Stimulated activated memory B cell treated with anti-CD40 and anti-IgM and Interleukin-4, amounts not matched to agents 10 μg/mL and 1 μg/mL and 100 μg/mL, for 72 hours (primary cell): ENCODE results near the gene DNAJC5.
A peak's percentile ranks its signal among the peaks of the same experiment; 100 is the strongest.

Source experiments
- ATAC-seq: fragments of 150-1000 bp; cut with Tn5 transposase; 2 replicates; pipeline ENCODE4 v1.10.0; 2021
- H3K27ac Mint-ChIP-seq: one replicate; pipeline ENCODE4 v1.8.0; 2022; ENCODE audit warnings: mild to moderate bottlenecking, mixed read lengths
- H3K27me3 Mint-ChIP-seq: one replicate; pipeline ENCODE4 v1.8.0; 2022; ENCODE audit warnings: mixed read lengths
- H3K36me3 Mint-ChIP-seq: one replicate; pipeline ENCODE4 v1.8.0; 2022; ENCODE audit warnings: mixed read lengths
- H3K4me1 Mint-ChIP-seq: one replicate; pipeline ENCODE4 v1.8.0; 2022; ENCODE audit warnings: mixed read lengths
- H3K4me3 Mint-ChIP-seq: one replicate; pipeline ENCODE4 v1.8.0; 2022; ENCODE audit warnings: mild to moderate bottlenecking, moderate library complexity, mixed read lengths
- H3K9me3 Mint-ChIP-seq: one replicate; pipeline ENCODE4 v1.8.0; 2022; ENCODE audit warnings: mixed read lengths

Gene DNAJC5

GRCh38 chr20:63945031-63945658 lies 50.2 kb downstream of the DNAJC5 start:
- peaks cover 37% of the 10 kb centered on the region for H3K36me3 Mint-ChIP-seq
- peaks cover 3% of the 10 kb centered on the region for H3K9me3 Mint-ChIP-seq
- ATAC-seq, result no peak
- no peaks in the 10 kb centered on the region for H3K27me3 Mint-ChIP-seq
- H3K4me3 Mint-ChIP-seq, result no peak overlapping the region
- no peak overlapping the region for H3K27ac Mint-ChIP-seq
- peaks cover 53% of the 10 kb centered on the region for H3K4me1 Mint-ChIP-seq

- Mint-ChIP-seq H3K4me3 (no peak overlapping the region), H3K4me1 (peaks cover 59% of the 10 kb centered on the region), H3K36me3 (peaks cover 26% of the 10 kb centered on the region), H3K27ac (no peak overlapping the region), H3K9me3 (peaks cover 3% of the 10 kb centered on the region), H3K27me3 (no peaks in the 10 kb centered on the region)
- ATAC-seq, result no peak
Observed at GRCh38 chr20:63945921-63946920, 51.3 kb downstream of the DNAJC5 start.

- H3K27ac Mint-ChIP-seq, result peak overlapping the region; percentile 80
- no peaks in the 10 kb centered on the region for H3K9me3 Mint-ChIP-seq
- peak overlapping the region; percentile 73 for H3K4me3 Mint-ChIP-seq
- H3K27me3 Mint-ChIP-seq, result no peaks in the 10 kb centered on the region
- H3K36me3 Mint-ChIP-seq, result peaks cover 19% of the 10 kb centered on the region
- ATAC-seq, result no peak
- H3K4me1 Mint-ChIP-seq, result peaks cover 59% of the 10 kb centered on the region
Observed at GRCh38 chr20:63946986-63947637, 52.2 kb downstream of the DNAJC5 start.

- Mint-ChIP-seq H3K4me3 (peak overlapping the region; percentile 73), H3K9me3 (no peaks in the 10 kb centered on the region), H3K36me3 (peaks cover 14% of the 10 kb centered on the region), H3K27me3 (no peaks in the 10 kb centered on the region), H3K4me1 (peaks cover 61% of the 10 kb centered on the region), H3K27ac (peak overlapping the region; percentile 80)
- ATAC-seq, result peak; percentile 59
Observed at GRCh38 chr20:63947638-63948456, 52.9 kb downstream of the DNAJC5 start.

GRCh38 chr20:63950701-63951397 lies 55.9 kb downstream of the DNAJC5 start:
- no peaks in the 10 kb centered on the region for H3K36me3 Mint-ChIP-seq
- H3K4me1 Mint-ChIP-seq, result peaks cover 87% of the 10 kb centered on the region
- peak overlapping the region; percentile 55 for H3K27ac Mint-ChIP-seq
- no peaks in the 10 kb centered on the region for H3K27me3 Mint-ChIP-seq
- no peaks in the 10 kb centered on the region for H3K9me3 Mint-ChIP-seq
- no peak overlapping the region for H3K4me3 Mint-ChIP-seq
- ATAC-seq, result no peak

- Mint-ChIP-seq H3K4me3 (peak overlapping the region; percentile 44), H3K9me3 (no peaks in the 10 kb centered on the region), H3K36me3 (no peaks in the 10 kb centered on the region), H3K27me3 (no peaks in the 10 kb centered on the region), H3K4me1 (peaks cover 87% of the 10 kb centered on the region), H3K27ac (peak overlapping the region; percentile 55)
- peak; percentile 28 for ATAC-seq
Observed at GRCh38 chr20:63951398-63952209, 56.7 kb downstream of the DNAJC5 start.

GRCh38 chr20:63952210-63952535 lies 57.2 kb downstream of the DNAJC5 start:
- Mint-ChIP-seq H3K9me3 (no peaks in the 10 kb centered on the region), H3K36me3 (no peaks in the 10 kb centered on the region), H3K27me3 (no peaks in the 10 kb centered on the region), H3K4me1 (peaks cover 84% of the 10 kb centered on the region), H3K4me3 (no peak overlapping the region), H3K27ac (peak overlapping the region; percentile 55)
- ATAC-seq, result no peak

- H3K27ac Mint-ChIP-seq, result peak overlapping the region; percentile 87
- no peaks in the 10 kb centered on the region for H3K9me3 Mint-ChIP-seq
- H3K27me3 Mint-ChIP-seq, result no peaks in the 10 kb centered on the region
- H3K4me3 Mint-ChIP-seq, result no peak overlapping the region
- H3K36me3 Mint-ChIP-seq, result no peaks in the 10 kb centered on the region
- H3K4me1 Mint-ChIP-seq, result peaks cover 84% of the 10 kb centered on the region
- no peak for ATAC-seq
Observed at GRCh38 chr20:63952769-63953168, 57.8 kb downstream of the DNAJC5 start.

GRCh38 chr20:63953764-63954429 lies 59.0 kb downstream of the DNAJC5 start:
- H3K27me3 Mint-ChIP-seq, result no peaks in the 10 kb centered on the region
- H3K36me3 Mint-ChIP-seq, result peaks cover under 1% of the 10 kb centered on the region
- H3K27ac Mint-ChIP-seq, result peak overlapping the region; percentile 87
- H3K4me1 Mint-ChIP-seq, result peaks cover 84% of the 10 kb centered on the region
- no peak for ATAC-seq
- no peaks in the 10 kb centered on the region for H3K9me3 Mint-ChIP-seq
- peak overlapping the region; percentile 87 for H3K4me3 Mint-ChIP-seq

- Mint-ChIP-seq H3K4me3 (peak overlapping the region; percentile 87), H3K9me3 (no peaks in the 10 kb centered on the region), H3K36me3 (peaks cover 6% of the 10 kb centered on the region), H3K4me1 (peaks cover 73% of the 10 kb centered on the region), H3K27me3 (no peaks in the 10 kb centered on the region), H3K27ac (peak overlapping the region; percentile 87)
- peak; percentile 45 for ATAC-seq
Observed at GRCh38 chr20:63955281-63955826, 60.4 kb downstream of the DNAJC5 start.

- H3K27ac Mint-ChIP-seq, result peak within 1 kb of the TSS; percentile 87
- H3K27me3 Mint-ChIP-seq, result no peaks in the 10 kb centered on the region
- peak; percentile 86 for ATAC-seq
- H3K9me3 Mint-ChIP-seq, result no peaks in the 10 kb centered on the region
- H3K4me1 Mint-ChIP-seq, result peaks cover 66% of the 10 kb centered on the region
- H3K36me3 Mint-ChIP-seq, result peaks cover 6% of the 10 kb centered on the region
- peak within 1 kb of the TSS; percentile 87 for H3K4me3 Mint-ChIP-seq
Observed at GRCh38 chr20:63955827-63956663, 61.1 kb downstream of the DNAJC5 start, which contains the start of gene UCKL1. Gene UCKL1 (minus strand): TSS chr20:63956416. CDS start chr20:63956372, 44 bp downstream.

- no peak for ATAC-seq
- H3K9me3 Mint-ChIP-seq, result no peaks in the 10 kb centered on the region
- peaks cover 11% of the 10 kb centered on the region for H3K36me3 Mint-ChIP-seq
Observed at GRCh38 chr20:63956664-63957003, 61.7 kb downstream of the DNAJC5 start.

More at GRCh38 chr20:63956664-63957003, 61.7 kb downstream of the DNAJC5 start:
- peak overlapping the region; percentile 87 for H3K4me3 Mint-ChIP-seq
- H3K27ac Mint-ChIP-seq, result peak overlapping the region; percentile 87
- H3K27me3 Mint-ChIP-seq, result no peaks in the 10 kb centered on the region
- H3K4me1 Mint-ChIP-seq, result peaks cover 60% of the 10 kb centered on the region
